Activated CD4-positive, alpha-beta T cell treated with anti-CD3 and anti-CD28 coated beads, Interleukin-2, amount 50 U/mL, for 24 hours (primary cell): ENCODE results near the gene ANKRD13A.
"Not testable (repeated sequence)": the region's sequence is repeated elsewhere in the genome, so short reads cannot be mapped to it uniquely, and the experiment has no call there.

Experiments
- DNase-seq, 2 donors: peaks; one replicate each; pipeline ENCODE4 v3.0.0-alpha.2; 2020; ENCODE audit warnings: low read depth in 1 of 2, low spot score in 1 of 2

The ANKRD13A gene

DNA sequence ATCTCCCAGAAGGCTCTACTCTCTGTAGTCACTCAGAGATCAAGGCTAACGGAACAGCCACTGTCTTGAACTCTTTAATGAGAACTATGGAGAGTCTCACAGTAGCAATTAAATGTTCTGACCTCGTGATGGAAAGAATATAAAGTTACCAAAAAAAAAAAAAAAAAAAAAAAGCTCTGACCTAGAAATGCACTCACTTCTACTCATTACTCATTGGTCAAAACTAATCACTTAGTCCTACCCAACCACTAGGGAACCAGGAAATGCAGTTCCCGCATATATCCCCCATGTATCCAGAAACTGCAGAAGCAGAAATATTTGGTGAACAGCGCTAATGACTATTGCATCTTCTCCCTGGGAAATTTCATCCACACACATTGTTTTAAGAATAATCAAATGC lies 78.6 kb downstream of the ANKRD13A start:
- no peak for DNase-seq

DNA sequence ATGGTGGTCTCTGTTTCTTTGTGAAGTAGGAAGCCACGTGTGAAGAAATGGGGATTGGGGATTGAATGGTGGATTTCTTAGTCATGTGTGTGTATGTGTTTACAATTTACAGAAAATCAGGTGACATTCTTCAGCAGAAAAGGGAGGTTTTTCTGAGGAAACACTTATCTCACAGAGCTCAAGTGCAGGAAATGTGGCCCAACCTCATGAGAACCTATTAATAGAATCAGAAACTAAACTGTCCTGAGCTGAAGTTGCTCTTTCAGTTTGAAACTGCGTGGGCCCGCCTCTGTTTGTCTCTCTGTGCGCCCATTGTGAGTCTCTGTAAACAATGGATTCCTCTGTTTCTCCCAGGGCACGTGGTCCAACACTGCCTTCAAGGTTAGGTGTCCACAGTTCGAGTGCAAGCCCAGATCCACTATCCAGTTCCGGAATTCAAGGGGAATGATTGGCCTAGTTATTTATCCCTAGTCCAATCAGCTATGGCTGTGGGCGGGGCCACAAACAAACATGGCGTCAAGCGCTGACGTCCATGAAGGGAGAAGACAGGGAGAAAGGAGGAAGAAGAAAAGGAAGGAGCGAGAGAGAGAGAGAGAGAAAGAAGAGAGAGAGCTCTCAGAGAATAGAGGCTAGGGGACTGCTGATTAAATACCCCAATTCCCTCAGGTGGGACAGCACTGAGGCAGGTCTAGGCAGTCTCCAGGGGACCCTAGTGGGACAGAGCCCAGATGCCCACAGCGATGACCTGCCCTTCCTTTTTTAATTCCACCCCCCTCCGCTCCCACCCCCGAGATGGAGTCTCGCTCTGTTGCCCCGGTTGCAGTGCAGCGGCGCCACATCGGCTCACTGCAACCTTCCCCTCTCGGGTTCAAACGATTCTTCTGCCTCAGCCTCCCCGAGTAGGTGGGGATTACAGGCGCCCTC lies 80.5 kb downstream of the ANKRD13A start:
- DNase-seq = peak; percentile 45 to 64

DNA sequence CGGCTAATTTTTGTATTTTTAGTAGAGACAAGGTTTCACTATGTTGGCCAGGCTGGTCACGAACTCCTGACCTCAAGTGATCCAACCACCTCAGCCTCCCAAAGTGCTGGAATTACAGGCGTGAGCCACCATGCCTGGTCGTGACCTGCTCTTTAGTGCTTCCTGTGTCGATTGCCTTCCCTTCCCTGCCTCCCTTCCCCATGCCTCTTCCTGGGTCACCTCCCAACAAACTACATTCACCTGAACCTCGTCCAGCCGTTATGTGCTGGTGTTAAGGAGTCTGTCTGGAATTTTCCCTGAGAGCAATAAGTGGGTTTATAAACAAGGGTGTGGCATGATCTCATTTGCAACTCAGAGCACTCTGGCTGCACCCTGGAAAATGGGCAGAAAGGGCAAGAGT lies 81.2 kb downstream of the ANKRD13A start:
- DNase-seq = no peak

DNA sequence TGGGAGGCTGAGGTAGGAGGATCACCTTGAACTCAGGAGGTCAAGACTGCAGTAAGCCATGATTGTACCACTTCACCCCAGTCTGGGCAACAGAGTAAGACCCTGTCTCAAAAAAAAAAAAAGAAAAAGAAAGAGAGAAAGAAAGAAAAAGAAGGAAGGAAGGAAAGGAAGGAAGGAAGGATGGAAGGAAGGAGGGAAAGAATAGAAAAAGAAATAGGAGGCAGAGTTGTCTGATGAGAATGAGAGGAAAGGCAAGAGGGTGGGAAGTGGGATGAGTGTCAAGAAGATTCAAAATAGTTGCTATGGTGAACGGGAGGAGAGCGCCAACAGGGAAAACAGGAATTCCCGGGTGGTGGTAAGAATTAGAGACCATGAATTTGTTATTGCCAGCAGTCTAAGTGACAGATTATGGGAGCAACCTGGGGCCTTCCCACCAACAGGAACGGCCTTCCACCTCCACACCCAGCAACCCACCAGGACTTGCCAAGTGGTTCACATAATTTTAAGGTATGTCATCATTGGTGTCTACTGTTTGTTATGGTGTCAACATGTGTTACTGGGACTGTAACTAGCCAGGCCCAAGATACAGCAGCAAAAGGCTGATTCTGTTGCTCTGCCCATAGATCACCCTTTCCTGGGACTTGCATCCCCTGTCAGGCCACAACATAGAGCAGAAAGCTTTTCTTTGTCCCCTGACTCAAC lies 85.2 kb downstream of the ANKRD13A start:
- no peak for DNase-seq

DNA sequence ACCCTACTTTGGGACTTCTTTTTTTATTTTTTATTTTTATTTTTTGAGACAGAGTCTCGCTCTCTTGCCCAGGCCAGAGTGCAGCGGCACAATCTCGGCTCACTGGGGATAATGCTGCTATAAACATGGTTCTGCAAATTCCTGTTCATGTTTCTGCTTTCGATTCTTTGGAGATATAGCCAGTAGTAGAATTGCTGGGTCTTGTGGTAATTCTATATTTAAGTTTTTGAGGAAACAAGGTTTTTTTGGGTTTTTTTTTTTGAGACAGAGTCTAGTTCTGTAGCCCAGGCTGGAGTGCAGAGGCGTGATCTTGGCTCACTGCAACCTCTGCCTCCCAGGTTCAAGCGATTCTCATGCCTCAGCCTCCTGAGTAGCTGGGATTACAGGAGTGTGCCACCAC lies 89.0 kb downstream of the ANKRD13A start:
- DNase-seq = not testable (repeated sequence)

DNA sequence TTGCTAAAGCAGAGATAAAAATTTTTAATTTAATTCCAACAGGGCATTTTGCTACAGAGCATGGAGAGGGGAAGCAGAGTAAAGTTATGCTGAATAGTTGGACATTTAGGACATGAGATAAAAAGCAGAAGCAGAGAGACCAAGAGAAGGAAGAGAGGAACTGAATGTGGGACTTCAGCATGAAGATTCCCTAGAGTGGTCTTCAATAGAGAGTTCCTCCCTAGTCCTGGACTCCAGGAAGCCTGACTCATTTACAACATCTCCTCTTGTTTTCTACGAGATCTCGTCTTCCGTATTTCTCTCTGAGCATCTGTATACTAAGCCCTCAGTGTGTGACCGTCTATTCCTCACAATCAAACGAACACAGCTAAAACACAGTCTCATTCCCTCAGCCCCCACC lies 89.7 kb downstream of the ANKRD13A start:
- no peak for DNase-seq
